ENCODE data around the gene SMIM41. TPM values are rescaled to one million over a fixed set of nuclear protein-coding genes. Genes with fewer than 3 reads are reported as not detected.
A peak's percentile ranks its signal among the peaks of the same experiment; 100 is the strongest.

The SMIM41 gene
- total RNA-seq, 1 donor from 2014 or later = 1.5 TPM

GRCh38 chr12:52146822-52147366 is 67.4 kb downstream of the SMIM41 start:
- intact Hi-C loops (cut with DNase I) = loop anchor here (10.0 kb wide), 1 partner anchor 828 kb away; no protein-coding TSS in a partner anchor
- no peaks in the 10 kb centered on the region for H3K36me3 ChIP-seq
- peak overlapping the region in 1 of 2 donors; percentile 1 for H3K4me3 ChIP-seq
- H3K4me1 ChIP-seq = peaks cover 87% of the 10 kb centered on the region
- DNase-seq (ENCODE audit: extremely low spot score in 2 of 2) = no peak
- H3K27me3 ChIP-seq = no peaks in the 10 kb centered on the region
- H3K9me3 ChIP-seq = no peaks in the 10 kb centered on the region
- TF ChIP-seq CTCF (IDR thresholded peaks at IDR 0.05) = no peak
- TF ChIP-seq POLR2AphosphoS5 (IDR thresholded peaks at IDR 0.05; ENCODE audit: insufficient read depth in 1 of 2, low read depth in 1 of 2) = no peak
- TF ChIP-seq POLR2A (IDR thresholded peaks at IDR 0.05) = no peak
- H3K27ac ChIP-seq = peak overlapping the region; percentile 98

GRCh38 chr12:52147367-52147963 is 68.0 kb downstream of the SMIM41 start:
- peak in 1 of 2 donors; percentile 98 for DNase-seq (ENCODE audit: extremely low spot score in 2 of 2)
- Histone ChIP-seq H3K27ac (peak overlapping the region; percentile 98), H3K9me3 (no peaks in the 10 kb centered on the region), H3K36me3 (no peaks in the 10 kb centered on the region), H3K4me3 (no peak overlapping the region), H3K4me1 (peaks cover 92% of the 10 kb centered on the region), H3K27me3 (no peaks in the 10 kb centered on the region)
- TF ChIP-seq POLR2AphosphoS5 (IDR thresholded peaks at IDR 0.05; ENCODE audit: insufficient read depth in 1 of 2, low read depth in 1 of 2) = peak; percentile 79 to 89
- TF ChIP-seq POLR2A (IDR thresholded peaks at IDR 0.05) = peak in 1 of 2 donors; percentile 45
- no peak for TF ChIP-seq CTCF (IDR thresholded peaks at IDR 0.05)
- intact Hi-C loops (cut with DNase I) = loop anchor here (10.0 kb wide), 1 partner anchor 827 kb away; no protein-coding TSS in a partner anchor

GRCh38 chr12:52147964-52148463 is 68.5 kb downstream of the SMIM41 start:
- peaks cover 93% of the 10 kb centered on the region for H3K4me1 ChIP-seq
- peak overlapping the region; percentile 98 for H3K27ac ChIP-seq
- no peak for DNase-seq (ENCODE audit: extremely low spot score in 2 of 2)
- no peaks in the 10 kb centered on the region for H3K36me3 ChIP-seq
- no peaks in the 10 kb centered on the region for H3K27me3 ChIP-seq
- H3K9me3 ChIP-seq = no peaks in the 10 kb centered on the region
- intact Hi-C loops (cut with DNase I) = loop anchor here (10.0 kb wide), 1 partner anchor 827 kb away; no protein-coding TSS in a partner anchor
- TF ChIP-seq CTCF (IDR thresholded peaks at IDR 0.05) (no peak), POLR2A (IDR thresholded peaks at IDR 0.05) (no peak), POLR2AphosphoS5 (IDR thresholded peaks at IDR 0.05; ENCODE audit: insufficient read depth in 1 of 2, low read depth in 1 of 2) (no peak)
- no peak overlapping the region for H3K4me3 ChIP-seq

GRCh38 chr12:52148464-52149181 is 69.1 kb downstream of the SMIM41 start:
- no peaks in the 10 kb centered on the region for H3K9me3 ChIP-seq
- TF ChIP-seq CTCF (IDR thresholded peaks at IDR 0.05) (no peak), POLR2AphosphoS5 (IDR thresholded peaks at IDR 0.05; ENCODE audit: insufficient read depth in 1 of 2, low read depth in 1 of 2) (peak; percentile 36 to 38)
- no peak overlapping the region for H3K4me3 ChIP-seq
- H3K27me3 ChIP-seq = no peaks in the 10 kb centered on the region
- no peaks in the 10 kb centered on the region for H3K36me3 ChIP-seq
- intact Hi-C loops (cut with DNase I) = loop anchor here (10.0 kb wide), 1 partner anchor 826 kb away; no protein-coding TSS in a partner anchor
- peak overlapping the region; percentile 98 for H3K27ac ChIP-seq
- peaks cover 92% of the 10 kb centered on the region for H3K4me1 ChIP-seq
- no peak for DNase-seq (ENCODE audit: extremely low spot score in 2 of 2)
